ENCODE measurements around the gene COL28A1.

GRCh38 chr7:7329326-7329725 is 206.3 kb downstream of the COL28A1 start:
- TF ChIP-seq SUZ12 (IDR thresholded peaks at IDR 0.05; ENCODE audit: extremely low read depth, insufficient read depth, insufficient read length) (no peak), YY1 (IDR thresholded peaks at IDR 0.05; ENCODE audit: insufficient read depth, insufficient read length) (no peak)

Measured in NT2/D1 (cell line).